SK-N-SH (cell line): ENCODE results near the gene TIAM2. TPM values are rescaled to one million over a fixed set of nuclear protein-coding genes. Genes with fewer than 3 reads are reported as not detected.

ENCODE experiments used
- CTCF ChIA-PET: fragments of 300-600, 350-600 bp; formaldehyde crosslinking; extraction: SDS; loops from one replicate; lab custom pipeline; 2021; lab: Yijun Ruan, JAX
- POLR2A ChIA-PET: fragments of 350-600 bp; sonication (Branson Sonifier 250); formaldehyde crosslinking; extraction: SDS; loops from one replicate; lab custom pipeline; 2020; ENCODE audit warnings: antibody characterized with exemption, inconsistent platforms; lab: Yijun Ruan, JAX
- DNase-seq: peaks from one replicate; pipeline ENCODE4 v3.0.0; 2012
- H2AFZ ChIP-seq: fragments of 200-600 bp; sonication (generic); 2 replicates; pipeline ENCODE4 v1.8.1; 2016; ENCODE audit warnings: antibody characterized with exemption, mild to moderate bottlenecking, low read depth
- H3F3A ChIP-seq: fragments of 200-600 bp; sonication (generic); replicated peaks from 2 replicates; pipeline ENCODE3; 2016; ENCODE audit warnings: antibody characterized with exemption, mild to moderate bottlenecking; ENCODE audit not compliant: insufficient read depth
- H3K27ac ChIP-seq, 2 experiments: fragments of 200-500 bp in 1 of 2; fragments of 200-600 bp in 1 of 2; sonication (Bioruptor generic) in 1 of 2; sonication (generic), shearing (Covaris generic) in 1 of 2; 2 replicates each; pipeline versions ENCODE4 v1.5.1 to v1.6.1; 2014 to 2016; ENCODE audit warnings: low read depth in 2 of 2, inconsistent platforms in 1 of 2, low read length in 1 of 2, mild to moderate bottlenecking in 1 of 2, mixed read lengths in 1 of 2
- H3K27me3 ChIP-seq: fragments of 200-600 bp; sonication (generic), shearing (Covaris generic); 2 replicates; pipeline ENCODE4 v1.6.1; 2016; ENCODE audit warnings: mixed run types; ENCODE audit not compliant: insufficient read depth
- H3K36me3 ChIP-seq, 2 experiments: fragments of 200-500 bp in 1 of 2; fragments of 200-600 bp in 1 of 2; sonication (Bioruptor generic) in 1 of 2; sonication (generic) in 1 of 2; replicated peaks in 1 of 2; 2 replicates each; pipeline versions ENCODE3 to v1.5.1; 2014 to 2016; ENCODE audit warnings: low read length in 1 of 2, mild to moderate bottlenecking in 1 of 2; ENCODE audit not compliant: insufficient read depth in 2 of 2, control insufficient read depth in 1 of 2
- H3K4me1 ChIP-seq, 2 experiments: fragments of 200-500 bp in 1 of 2; fragments of 200-600 bp in 1 of 2; sonication (Bioruptor generic) in 1 of 2; sonication (generic), shearing (Covaris generic) in 1 of 2; 2 replicates each; pipeline versions ENCODE4 v1.5.1 to v1.6.1; 2014 to 2016; ENCODE audit warnings: low read depth in 1 of 2, low read length in 1 of 2, mixed run types in 1 of 2; ENCODE audit not compliant: insufficient read depth in 2 of 2, control insufficient read depth in 1 of 2
- H3K4me2 ChIP-seq: fragments of 200-600 bp; sonication (generic), shearing (Covaris generic); 2 replicates; pipeline ENCODE4 v1.6.1; 2017; ENCODE audit warnings: mixed run types
- H3K4me3 ChIP-seq, 2 experiments: fragments of 200-500 bp in 1 of 2; fragments of 200-600 bp in 1 of 2; sonication (Bioruptor generic) in 1 of 2; sonication (generic), shearing (Covaris generic) in 1 of 2; 2 replicates each; pipeline versions ENCODE4 v1.5.1 to v1.8.1; 2014 to 2016; ENCODE audit warnings: low read depth in 2 of 2, inconsistent platforms in 1 of 2, low read length in 1 of 2, mild to moderate bottlenecking in 1 of 2, mixed read lengths in 1 of 2, moderate library complexity in 1 of 2
- H3K79me2 ChIP-seq: fragments of 200-600 bp; sonication (generic); 2 replicates; pipeline ENCODE4 v1.8.1; 2017; ENCODE audit warnings: mild to moderate bottlenecking; ENCODE audit not compliant: insufficient read depth
- H3K9ac ChIP-seq: fragments of 200-600 bp; sonication (generic); 2 replicates; pipeline ENCODE4 v1.6.1; 2017; ENCODE audit warnings: mixed run types
- H3K9me2 ChIP-seq: fragments of 200-600 bp; sonication (generic); 2 replicates; pipeline ENCODE4 v1.6.1; 2017; ENCODE audit warnings: mixed run types
- H3K9me3 ChIP-seq: fragments of 200-600 bp; sonication (generic); 2 replicates; pipeline ENCODE4 v1.6.1; 2017; ENCODE audit warnings: mixed run types, mild to moderate bottlenecking, moderate library complexity
- H4K20me1 ChIP-seq: fragments of 200-600 bp; sonication (generic); 2 replicates; pipeline ENCODE4 v1.6.1; 2017; ENCODE audit warnings: mild to moderate bottlenecking, mixed run types; ENCODE audit not compliant: insufficient read depth
- CHD2 ChIP-seq: fragments of 150-350 bp; IDR thresholded peaks from 2 replicates; pipeline ENCODE4 v1.6.1; 2018; ENCODE audit warnings: low read length; ENCODE audit not compliant: partially characterized antibody
- ELF1 ChIP-seq: IDR thresholded peaks from 2 replicates; pipeline ENCODE4 v1.4.0; 2012
- EZH2phosphoT487 ChIP-seq: fragments of 200-600 bp; sonication (generic); IDR thresholded peaks from 2 replicates; pipeline ENCODE4 v1.6.1; 2017; ENCODE audit warnings: low read depth, mixed run types, mild to moderate bottlenecking, antibody characterized with exemption, moderate library complexity, borderline replicate concordance
- FOSL2 ChIP-seq: IDR thresholded peaks from 2 replicates; pipeline ENCODE4 v1.4.0; 2012; ENCODE audit warnings: low read depth, mild to moderate bottlenecking, moderate library complexity, borderline replicate concordance
- FOXJ3 ChIP-seq: sonication (generic); formaldehyde crosslinking; IDR thresholded peaks from 2 replicates; pipeline ENCODE4 v1.5.1; 2020; ENCODE audit warnings: mild to moderate bottlenecking, missing genetic modification reagents
- IRF3 ChIP-seq: fragments of 150-350 bp; IDR thresholded peaks from 2 replicates; pipeline ENCODE4 v1.6.1; 2016; ENCODE audit warnings: mild to moderate bottlenecking, low read depth, low read length
- JUND ChIP-seq: IDR thresholded peaks from 2 replicates; pipeline ENCODE4 v1.4.0; 2012
- MAX ChIP-seq: IDR thresholded peaks from 2 replicates; pipeline ENCODE4 v1.4.0; 2012; ENCODE audit warnings: low read depth
- MEF2A ChIP-seq: IDR thresholded peaks from 2 replicates; pipeline ENCODE4 v1.4.0; 2012; ENCODE audit warnings: low read depth, borderline replicate concordance
- PBX3 ChIP-seq: IDR thresholded peaks from 2 replicates; pipeline ENCODE4; 2012
- RCOR1 ChIP-seq: fragments of 150-350 bp; IDR thresholded peaks from 2 replicates; pipeline ENCODE4 v1.6.1; 2017; ENCODE audit warnings: antibody characterized with exemption, low read length
- RFX5 ChIP-seq: IDR thresholded peaks from 2 replicates; pipeline ENCODE4 v1.6.1; 2012; ENCODE audit warnings: mild to moderate bottlenecking, improper control_type of control experiment, low read length
- RXRA ChIP-seq: IDR thresholded peaks from 2 replicates; pipeline ENCODE4 v1.4.0; 2012; ENCODE audit warnings: low read depth, mild to moderate bottlenecking, borderline replicate concordance
- SIN3A ChIP-seq: IDR thresholded peaks from 2 replicates; pipeline ENCODE4 v1.6.1; 2012; ENCODE audit warnings: low read depth, mild to moderate bottlenecking, low read length, moderate library complexity, borderline replicate concordance
- SMC3 ChIP-seq: IDR thresholded peaks from 2 replicates; pipeline ENCODE4 v1.6.1; 2012; ENCODE audit warnings: low read depth, low read length, improper control_type of control experiment
- TCF12 ChIP-seq: IDR thresholded peaks from 2 replicates; pipeline ENCODE4 v1.4.0; 2012
- TEAD4 ChIP-seq: IDR thresholded peaks from 2 replicates; pipeline ENCODE4 v1.4.0; 2012; ENCODE audit warnings: mild to moderate bottlenecking, borderline replicate concordance; ENCODE audit not compliant: insufficient read depth
- USF1 ChIP-seq: IDR thresholded peaks from 2 replicates; pipeline ENCODE4 v1.4.0; 2012; ENCODE audit warnings: low read depth, borderline replicate concordance
- ZBTB33 ChIP-seq: IDR thresholded peaks from 2 replicates; pipeline ENCODE4 v1.4.0; 2012; ENCODE audit warnings: low read depth, borderline replicate concordance
- WGBS: methylation state at CpG from one replicate; pipeline ENCODE4 v1.1.6; 2017; ENCODE audit warnings: low lambda C conversion rate; 5-methylcytosine and 5-hydroxymethylcytosine counted together
- polyA plus RNA-seq, 3 experiments: library from polyadenylated mRNA; depleted of rRNA; stranded (reverse); fragments of >200 nt; gene quantifications; 2 replicates each; pipeline ENCODE4 v1.2.3, GENCODE V29; 2012

The TIAM2 gene
- polyA plus RNA-seq, 1 of the 3 experiments (the other 2 are of a cell fraction) = 13.6 TPM

- 89% methylated on average over 4 of the region's 4 CpGs for WGBS
- no peak for DNase-seq
- H3K9me3 ChIP-seq = no peaks in the 10 kb centered on the region
- no peaks in the 10 kb centered on the region for H3K4me1 ChIP-seq
- H3K9me2 ChIP-seq = no peaks in the 10 kb centered on the region
- H3K27me3 ChIP-seq = no peaks in the 10 kb centered on the region
- no peak overlapping the region for H3K9ac ChIP-seq
- H2AFZ ChIP-seq = no peak overlapping the region
- no peak overlapping the region for H3K4me3 ChIP-seq
- no peak overlapping the region for H3K27ac ChIP-seq
- no peaks in the 10 kb centered on the region for H3K79me2 ChIP-seq
- H3K4me2 ChIP-seq = no peak overlapping the region
- CTCF ChIA-PET = interaction anchor here (1.6 kb wide), 1 partner anchor 59 kb away, joined by 3 read pairs; no protein-coding TSS in a partner anchor
- H3K36me3 ChIP-seq = no peaks in the 10 kb centered on the region
- H3F3A ChIP-seq = no peaks in the 10 kb centered on the region
- no peaks in the 10 kb centered on the region for H4K20me1 ChIP-seq
- POLR2A ChIA-PET = interaction anchor here (1.1 kb wide), 1 partner anchor 8 kb away, joined by 3 read pairs; no protein-coding TSS in a partner anchor
- TF ChIP-seq MEF2A (no peak), RCOR1 (no peak), ZBTB33 (no peak), TCF12 (no peak), RXRA (no peak), SIN3A (no peak), MAX (no peak), FOSL2 (no peak), FOXJ3 (CRISPR knock-in tag) (no peak), USF1 (no peak), PBX3 (no peak), RFX5 (no peak), ELF1 (no peak), EZH2phosphoT487 (no peak), JUND (no peak), IRF3 (no peak), TEAD4 (no peak), CHD2 (no peak), SMC3 (no peak)
These were observed 8.3 kb upstream of the TIAM2 start for GRCh38 chr6:154986787-154987235.
